ENCODE data around the gene KRTAP10-10.
"Not testable (repeated sequence)": the region's sequence is repeated elsewhere in the genome, so short reads cannot be mapped to it uniquely, and the experiment has no call there.

The KRTAP10-10 gene

GRCh38 chr21:44603109-44603875 lies 33.9 kb upstream of the KRTAP10-10 start:
- no peak for DNase-seq (ENCODE audit: low read depth)

GRCh38 chr21:44603911-44604310 lies 33.2 kb upstream of the KRTAP10-10 start:
- DNase-seq (ENCODE audit: low read depth), result no peak

GRCh38 chr21:44606495-44606894 lies 30.7 kb upstream of the KRTAP10-10 start:
- no peak for DNase-seq (ENCODE audit: low read depth)

GRCh38 chr21:44609193-44609592 lies 28.0 kb upstream of the KRTAP10-10 start:
- no peak for DNase-seq (ENCODE audit: low read depth)

- DNase-seq (ENCODE audit: low read depth), result not testable (repeated sequence)
These were observed 26.9 kb upstream of the KRTAP10-10 start for GRCh38 chr21:44610157-44610843.

GRCh38 chr21:44611551-44611950 lies 25.6 kb upstream of the KRTAP10-10 start:
- no peak for DNase-seq (ENCODE audit: low read depth)

- no peak for DNase-seq (ENCODE audit: low read depth)
These were observed 25.1 kb upstream of the KRTAP10-10 start, which contains the start of gene KRTAP10-8 for GRCh38 chr21:44612029-44612486. TSS of gene KRTAP10-8 (plus strand) at chr21:44612079. CDS start at chr21:44612101, 22 bp downstream.

GRCh38 chr21:44612669-44613229 lies 24.4 kb upstream of the KRTAP10-10 start:
- no peak for DNase-seq (ENCODE audit: low read depth)

- DNase-seq (ENCODE audit: low read depth), result no peak
These were observed 23.6 kb upstream of the KRTAP10-10 start for GRCh38 chr21:44613386-44614155.

GRCh38 chr21:44614161-44614631 lies 23.0 kb upstream of the KRTAP10-10 start:
- no peak for DNase-seq (ENCODE audit: low read depth)

GRCh38 chr21:44614961-44615391 lies 22.2 kb upstream of the KRTAP10-10 start:
- no peak for DNase-seq (ENCODE audit: low read depth)

- no peak for DNase-seq (ENCODE audit: low read depth)
These were observed 21.7 kb upstream of the KRTAP10-10 start for GRCh38 chr21:44615466-44615865.

GRCh38 chr21:44615911-44616590 lies 21.1 kb upstream of the KRTAP10-10 start:
- DNase-seq (ENCODE audit: low read depth), result no peak

- no peak for DNase-seq (ENCODE audit: low read depth)
These were observed 20.6 kb upstream of the KRTAP10-10 start for GRCh38 chr21:44616591-44616926.

GRCh38 chr21:44617071-44617501 lies 20.1 kb upstream of the KRTAP10-10 start:
- no peak for DNase-seq (ENCODE audit: low read depth)

- DNase-seq (ENCODE audit: low read depth), result no peak
These were observed 18.7 kb upstream of the KRTAP10-10 start for GRCh38 chr21:44618504-44618903.

- no peak for DNase-seq (ENCODE audit: low read depth)
These were observed 18.2 kb upstream of the KRTAP10-10 start for GRCh38 chr21:44618909-44619308.

GRCh38 chr21:44619886-44620285 lies 17.3 kb upstream of the KRTAP10-10 start:
- DNase-seq (ENCODE audit: low read depth), result no peak

GRCh38 chr21:44623575-44623974 lies 13.6 kb upstream of the KRTAP10-10 start:
- DNase-seq (ENCODE audit: low read depth), result no peak

GRCh38 chr21:44625756-44626155 lies 11.4 kb upstream of the KRTAP10-10 start:
- no peak for DNase-seq (ENCODE audit: low read depth)

GRCh38 chr21:44626262-44626661 lies 10.9 kb upstream of the KRTAP10-10 start:
- no peak for DNase-seq (ENCODE audit: low read depth)

Measured in GM04504 (cell line).